ENCODE measurements around the gene TXNRD1.
"Not testable (repeated sequence)": the region's sequence is repeated elsewhere in the genome, so short reads cannot be mapped to it uniquely, and the experiment has no call there.

Gene TXNRD1

GRCh38 chr12:104360983-104361707 lies 145.6 kb downstream of the TXNRD1 start:
- DNase-seq: peak in 3 of 56 donors; percentile 6 to 23 (median 8)

DNA sequence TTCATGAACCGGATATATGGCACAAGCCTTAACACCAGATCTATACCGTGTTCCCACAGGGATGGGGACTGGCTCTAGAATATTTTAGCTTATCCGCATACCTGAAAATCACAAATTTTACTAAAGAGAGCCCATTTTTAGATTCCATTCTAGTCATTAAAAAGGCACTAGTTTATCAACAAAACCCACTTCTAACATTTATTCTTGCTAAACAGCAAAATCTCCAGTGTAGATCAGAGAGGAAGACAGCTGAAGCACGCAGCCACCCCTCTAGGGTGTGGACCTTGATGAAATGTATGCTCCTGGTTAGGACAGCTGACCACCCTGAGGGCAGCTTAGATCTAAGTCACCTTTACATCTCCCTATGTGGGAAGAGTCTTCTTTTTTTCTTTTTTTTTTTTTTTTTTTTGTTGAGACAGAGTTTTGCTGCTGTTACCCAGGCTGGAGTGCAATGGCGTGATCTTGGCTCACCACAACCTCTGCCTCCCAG lies 150.4 kb downstream of the TXNRD1 start:
- no peak for DNase-seq

DNA sequence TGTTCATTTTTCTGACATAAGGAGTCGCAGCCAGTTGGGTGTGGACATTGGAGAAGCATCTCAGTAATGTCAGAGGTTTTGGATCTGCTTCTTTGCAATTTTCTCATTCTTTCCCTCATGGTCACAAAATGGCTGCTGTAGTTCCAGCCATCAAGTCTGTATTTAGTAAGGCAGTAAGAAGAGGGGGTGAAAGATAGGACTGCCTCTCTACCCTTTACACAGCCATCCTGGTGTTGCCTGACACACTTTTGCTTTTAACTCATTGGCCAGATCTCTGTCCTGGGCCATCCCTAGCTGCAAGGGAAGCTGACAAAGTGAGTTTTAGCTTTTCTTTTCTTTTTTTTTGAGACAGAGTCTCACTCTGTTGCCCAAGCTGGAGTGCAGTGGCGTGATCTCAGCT lies 154.1 kb downstream of the TXNRD1 start:
- no peak for DNase-seq

DNA sequence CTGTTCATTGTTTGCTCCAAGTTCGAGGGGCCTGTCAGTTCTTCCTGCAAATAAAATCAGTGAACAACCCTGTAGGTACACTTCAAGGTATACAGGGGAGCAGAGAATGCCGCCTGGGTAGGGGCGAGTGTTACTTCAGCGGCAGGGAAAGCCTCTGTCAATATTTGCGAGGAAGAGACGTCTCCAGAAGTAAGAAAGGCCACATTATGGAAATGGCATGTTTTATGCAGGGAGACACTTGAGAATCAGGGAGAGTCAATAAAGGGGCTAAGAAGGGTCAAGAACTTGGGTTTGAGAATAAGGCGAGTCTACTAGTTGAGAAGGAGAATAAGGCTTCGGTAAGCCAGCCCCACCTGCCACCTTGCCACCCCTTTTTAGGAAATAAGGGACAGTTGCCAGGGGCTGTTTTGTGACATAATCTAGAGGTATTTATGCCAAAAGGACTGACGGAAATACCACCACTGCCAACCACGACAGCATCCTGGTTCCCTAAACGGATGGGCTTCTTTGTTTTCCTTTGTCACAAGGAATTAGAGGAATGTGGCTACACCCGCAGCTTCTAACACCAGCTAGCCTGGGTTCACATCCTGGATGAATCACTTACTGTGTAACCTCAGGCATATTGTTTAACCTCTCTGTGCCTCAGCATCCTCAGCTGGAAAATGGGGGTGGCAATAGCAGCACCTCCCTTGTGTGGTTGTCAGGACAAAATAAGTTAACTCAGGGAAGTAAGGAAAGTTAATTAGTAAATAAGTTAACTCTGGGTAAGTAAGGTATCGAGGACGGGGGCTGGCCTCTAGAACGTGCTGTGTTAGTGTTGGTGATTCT lies 155.7 kb downstream of the TXNRD1 start:
- DNase-seq: no peak

- no peak for DNase-seq
These were observed 156.6 kb downstream of the TXNRD1 start for GRCh38 chr12:104372061-104372720.

- DNase-seq: no peak
These were observed 157.2 kb downstream of the TXNRD1 start for GRCh38 chr12:104372721-104373335.

DNA sequence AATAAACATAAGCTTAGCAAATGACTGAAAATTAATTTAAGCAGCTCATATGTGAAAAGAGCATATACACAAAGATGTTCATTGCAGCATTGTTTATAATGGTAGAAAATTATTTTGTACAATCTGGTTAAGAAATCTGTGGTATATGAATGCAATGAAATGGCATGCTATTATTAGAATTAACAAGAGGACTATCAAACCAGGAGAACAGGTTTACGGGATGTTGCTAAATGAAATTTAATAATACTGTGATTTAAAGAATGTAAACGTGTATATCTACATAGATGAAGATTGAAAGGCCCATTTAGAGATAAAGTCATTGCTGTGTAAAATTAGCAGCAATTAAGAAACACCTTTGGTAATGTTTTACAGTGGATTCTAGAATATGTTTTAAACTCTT lies 158.5 kb downstream of the TXNRD1 start:
- no peak for DNase-seq

DNA sequence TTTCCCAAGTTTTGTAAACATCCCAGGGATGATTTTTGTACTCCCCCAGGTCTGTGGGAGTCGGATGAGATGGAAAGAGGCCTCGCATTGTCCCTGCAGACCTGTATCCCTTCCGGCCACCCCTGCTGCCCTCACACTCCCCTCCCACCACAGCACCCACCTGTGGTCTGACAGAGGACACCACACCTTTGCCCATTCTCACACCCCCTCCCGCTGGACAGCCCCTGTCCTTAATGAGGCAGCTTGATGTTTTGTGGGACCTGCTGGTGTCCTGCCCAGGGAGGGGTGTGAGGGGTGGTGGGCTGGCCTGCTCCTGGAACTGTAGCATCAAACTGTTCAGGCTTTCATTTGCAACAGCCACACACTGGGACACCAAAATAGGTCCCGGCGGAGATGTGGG lies 159.2 kb downstream of the TXNRD1 start:
- DNase-seq: no peak

- DNase-seq: no peak
These were observed 160.2 kb downstream of the TXNRD1 start for GRCh38 chr12:104375775-104376174.

- DNase-seq: peak in 4 of 56 donors; percentile 0 to 17 (median 9)
These were observed 161.3 kb downstream of the TXNRD1 start for GRCh38 chr12:104376650-104377513.

- DNase-seq: no peak
These were observed 161.9 kb downstream of the TXNRD1 start for GRCh38 chr12:104377514-104377812.

DNA sequence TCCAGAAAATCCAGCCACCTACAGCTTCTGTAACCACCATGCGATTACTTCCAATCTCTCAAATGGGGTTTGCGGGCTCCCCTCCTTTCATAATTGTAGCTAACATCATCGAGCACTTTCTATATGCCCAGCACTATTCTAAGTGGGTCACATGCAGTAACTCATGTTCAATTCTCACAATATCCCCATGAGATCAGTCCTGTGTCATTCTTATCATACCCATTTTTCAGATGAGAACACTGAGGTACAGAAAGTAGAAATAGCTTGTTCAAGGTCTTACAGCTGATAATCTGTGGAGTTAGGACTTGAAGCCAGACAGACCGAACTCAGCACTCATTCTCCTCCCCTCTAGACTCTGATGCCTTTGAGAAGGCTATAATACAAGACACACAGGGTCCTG lies 162.8 kb downstream of the TXNRD1 start:
- DNase-seq: no peak

DNA sequence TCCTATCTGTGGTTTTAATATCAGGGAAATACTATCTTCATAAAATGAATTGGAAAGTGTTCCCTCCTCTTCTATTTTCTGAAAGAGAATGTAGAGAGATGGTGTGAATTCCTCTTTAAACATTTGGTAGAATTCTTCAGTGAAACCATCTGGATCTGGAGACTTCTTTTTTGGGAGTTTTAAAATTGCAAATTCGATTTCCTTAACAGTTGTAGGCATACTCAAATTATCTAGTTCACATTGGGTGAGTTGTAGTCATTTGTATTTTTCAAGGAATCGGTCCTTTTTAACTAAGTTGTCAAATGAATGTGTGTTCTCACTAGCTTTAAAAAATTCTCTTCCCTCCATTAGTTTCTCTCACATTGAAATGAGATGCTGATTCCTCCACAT lies 165.8 kb downstream of the TXNRD1 start:
- no peak for DNase-seq

DNA sequence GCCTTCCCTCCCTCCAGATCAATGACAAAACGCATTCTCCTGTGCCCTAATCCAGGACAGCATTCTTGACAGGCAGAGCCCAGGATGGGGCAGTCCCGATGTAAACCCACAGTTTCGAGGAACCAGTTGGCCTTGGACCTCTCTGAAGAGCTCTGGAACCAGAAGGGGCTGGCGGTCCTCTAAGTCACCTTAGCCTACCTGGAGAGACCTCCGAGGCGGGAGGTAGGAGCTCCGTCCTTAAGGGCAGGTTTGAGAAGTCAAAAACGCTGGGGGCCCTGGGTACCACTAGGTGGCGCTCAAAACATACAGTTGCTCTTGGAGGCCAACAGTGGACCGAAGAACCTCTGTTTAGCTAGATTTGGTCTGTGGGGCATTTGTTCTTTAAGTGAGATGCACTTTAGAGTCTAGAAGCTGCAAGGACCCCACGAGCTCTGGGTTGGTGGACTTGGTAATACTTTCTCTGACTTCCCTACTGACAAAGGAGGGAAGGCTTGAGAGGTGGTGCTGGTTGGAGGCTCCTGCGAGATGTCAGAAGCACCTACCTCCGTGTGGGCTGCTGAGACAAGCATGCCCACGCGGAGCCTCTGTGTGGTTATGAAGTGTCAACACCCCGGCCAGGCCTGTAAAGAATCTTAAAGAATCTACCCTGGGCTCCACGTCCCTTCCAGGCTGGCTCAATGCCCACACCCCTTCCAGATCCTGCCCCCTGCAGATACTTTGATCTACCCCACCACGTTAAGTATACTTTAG lies 166.3 kb downstream of the TXNRD1 start:
- DNase-seq: peak in 52 of 56 donors; percentile 8 to 89 (median 50)

GRCh38 chr12:104384141-104384880 lies 168.7 kb downstream of the TXNRD1 start:
- DNase-seq: no peak

- DNase-seq: no peak
These were observed 169.9 kb downstream of the TXNRD1 start for GRCh38 chr12:104385510-104385909.

- no peak for DNase-seq
These were observed 170.9 kb downstream of the TXNRD1 start for GRCh38 chr12:104386461-104386860.

GRCh38 chr12:104387190-104387589 lies 171.6 kb downstream of the TXNRD1 start:
- peak in 1 of 56 donors; percentile 11 for DNase-seq

GRCh38 chr12:104394086-104394485 lies 178.5 kb downstream of the TXNRD1 start:
- not testable (repeated sequence) for DNase-seq
